Neural cell (in vitro differentiated cells): ENCODE data around the gene CCDC9B.

Experiments used
- CTCF ChIP-seq: fragments of 450-650 bp; IDR thresholded peaks from 2 replicates; pipeline ENCODE4 v1.5.1; 2014; ENCODE audit warnings: antibody characterized with exemption, mild to moderate bottlenecking, moderate library complexity; ENCODE audit not compliant: poor library complexity, severe bottlenecking
- EP300 ChIP-seq: fragments of 450-650 bp; conservative IDR thresholded peaks from 2 replicates; pipeline ENCODE4 v1.6.1; 2014; ENCODE audit warnings: antibody characterized with exemption, mild to moderate bottlenecking, moderate library complexity; ENCODE audit not compliant: poor library complexity, severe bottlenecking
- MXI1 ChIP-seq: fragments of 450-650 bp; conservative IDR thresholded peaks from 2 replicates; pipeline ENCODE4 v1.6.1; 2014; ENCODE audit warnings: antibody characterized with exemption, mild to moderate bottlenecking; ENCODE audit not compliant: poor library complexity, severe bottlenecking
- POLR2AphosphoS5 ChIP-seq: IDR thresholded peaks from 2 replicates; pipeline ENCODE4 v1.6.1; 2012
- REST ChIP-seq: IDR thresholded peaks from 2 replicates; pipeline ENCODE4 v1.6.1; 2012; ENCODE audit warnings: borderline replicate concordance
- SMC3 ChIP-seq: fragments of 450-650 bp; conservative IDR thresholded peaks from 2 replicates; pipeline ENCODE4 v1.6.1; 2014; ENCODE audit warnings: antibody characterized with exemption, mild to moderate bottlenecking, moderate library complexity; ENCODE audit not compliant: poor library complexity
- TAF1 ChIP-seq: IDR thresholded peaks from 2 replicates; pipeline ENCODE4 v1.6.1; 2012; ENCODE audit warnings: low read depth

- TF ChIP-seq CTCF: no peak
- no peak for TF ChIP-seq EP300
- peak; percentile 28 for TF ChIP-seq SMC3
- no peak for TF ChIP-seq REST
- TF ChIP-seq TAF1: no peak
- no peak for TF ChIP-seq POLR2AphosphoS5
- TF ChIP-seq MXI1: no peak
Observed at GRCh38 chr15:40323953-40324937, 16.5 kb downstream of the CCDC9B start.
